ENCODE data around the gene TMEM192.
"Not testable (repeated sequence)": the region's sequence is repeated elsewhere in the genome, so short reads cannot be mapped to it uniquely, and the experiment has no call there.

Gene TMEM192

DNA sequence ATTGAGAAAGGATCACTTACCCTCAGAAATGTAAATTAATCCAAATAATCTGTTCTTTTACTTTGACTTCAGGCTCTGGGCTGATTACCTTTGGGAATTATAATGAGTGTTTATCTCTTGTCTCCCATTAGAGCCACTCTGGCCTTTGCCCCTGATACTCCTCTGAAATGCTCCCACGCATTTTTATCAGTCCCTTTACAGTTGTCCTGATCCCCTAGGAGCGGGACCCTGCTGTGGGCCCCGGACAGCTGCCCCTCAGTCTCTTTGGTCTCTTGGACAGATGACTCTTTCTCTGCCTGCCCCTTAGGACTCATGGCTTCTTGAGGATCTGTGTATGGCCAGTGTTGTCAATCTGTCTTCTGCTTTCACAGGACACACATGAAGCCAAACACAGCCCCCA is 60.0 kb downstream of the TMEM192 start:
- no peak overlapping the region for H3K9ac ChIP-seq (ENCODE audit: low read length)
- no peak overlapping the region for H3K27ac ChIP-seq (ENCODE audit: low read length)
- no peaks in the 10 kb centered on the region for H3K4me1 ChIP-seq (ENCODE audit: control insufficient read depth, low read depth, low read length)
- H3K27me3 ChIP-seq (ENCODE audit: control insufficient read depth, insufficient read depth, low read length), result no peaks in the 10 kb centered on the region
- no peak overlapping the region for H3K4me3 ChIP-seq (ENCODE audit: low read length)
- H3K9me3 ChIP-seq (ENCODE audit: control insufficient read depth, low read depth, low read length), result no peaks in the 10 kb centered on the region
- no peaks in the 10 kb centered on the region for H3K36me3 ChIP-seq (ENCODE audit: control insufficient read depth, low read depth, low read length)

DNA sequence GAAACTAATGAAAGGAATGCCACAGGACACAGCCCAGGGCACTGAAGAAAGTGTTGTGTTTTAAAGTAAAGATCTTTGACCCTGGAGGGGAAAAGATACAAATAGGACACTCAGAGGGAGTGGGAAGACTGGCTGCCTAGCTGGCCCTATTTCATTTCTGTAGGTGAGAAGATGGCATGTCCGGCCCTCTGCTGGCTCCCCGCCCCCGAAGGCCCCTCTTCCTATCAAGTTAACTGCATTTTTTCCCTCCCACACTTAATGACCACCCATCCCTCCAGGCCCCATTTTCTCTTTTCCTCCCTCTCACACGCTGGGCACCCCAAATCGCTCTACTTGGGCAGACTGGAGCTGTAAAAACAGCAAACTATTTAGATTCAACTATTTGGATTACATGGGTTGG is 64.5 kb downstream of the TMEM192 start:
- Histone ChIP-seq H3K27me3 (ENCODE audit: control insufficient read depth, insufficient read depth, low read length) (no peaks in the 10 kb centered on the region), H3K9ac (ENCODE audit: low read length) (no peak overlapping the region), H3K9me3 (ENCODE audit: control insufficient read depth, low read depth, low read length) (no peaks in the 10 kb centered on the region), H3K4me1 (ENCODE audit: control insufficient read depth, low read depth, low read length) (no peaks in the 10 kb centered on the region), H3K27ac (ENCODE audit: low read length) (no peak overlapping the region), H3K36me3 (ENCODE audit: control insufficient read depth, low read depth, low read length) (no peaks in the 10 kb centered on the region), H3K4me3 (ENCODE audit: low read length) (no peak overlapping the region)

DNA sequence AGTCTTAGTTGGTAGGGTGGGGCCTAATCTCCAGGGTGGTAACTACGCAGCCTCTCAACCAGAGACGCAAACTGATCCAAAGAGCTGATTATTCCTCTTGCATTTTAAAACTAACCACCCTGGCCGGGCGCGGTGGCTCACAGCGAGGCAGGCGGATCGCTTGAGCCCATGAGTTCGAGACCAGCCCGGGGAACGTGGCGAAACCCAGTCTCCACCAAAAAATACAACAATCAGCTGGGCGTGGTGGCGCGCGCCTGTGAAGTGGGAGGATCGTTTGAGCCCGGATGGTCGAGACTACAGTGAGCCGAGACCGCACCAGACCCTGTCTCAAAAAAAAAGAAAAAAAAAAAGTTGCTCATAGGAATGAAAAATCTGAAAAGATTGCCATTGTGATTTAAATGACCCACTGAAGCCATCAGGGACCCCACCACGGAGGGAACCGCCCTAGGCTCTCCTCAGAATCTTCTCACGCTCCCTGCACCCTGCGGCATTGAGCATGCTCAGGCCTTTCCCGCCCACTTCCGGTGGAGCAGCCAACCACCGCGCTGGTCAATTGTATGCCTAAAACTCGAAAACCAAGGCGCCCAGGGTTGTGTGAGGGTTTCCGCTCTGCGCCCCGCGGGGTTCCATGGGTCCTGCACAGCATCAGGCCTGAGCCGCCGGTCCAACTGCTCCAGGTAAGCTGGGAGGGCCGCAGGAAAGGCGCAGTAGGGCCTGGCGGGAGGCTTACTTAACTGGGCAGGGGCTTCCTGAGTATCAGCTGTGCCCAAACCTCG is 81.0 kb downstream of the TMEM192 start, which contains the start of gene TRIM60:
Gene TRIM60, plus strand, starts transcription at position 564 of the 776 bp plus-strand sequence. CDS start 8,074 bp downstream, outside the sequence.
- H3K4me1 ChIP-seq (ENCODE audit: control insufficient read depth, low read depth, low read length), result no peaks in the 10 kb centered on the region
- H3K27me3 ChIP-seq (ENCODE audit: control insufficient read depth, insufficient read depth, low read length), result no peaks in the 10 kb centered on the region
- H3K9ac ChIP-seq (ENCODE audit: low read length), result no peak within 1 kb of the TSS
- no peaks in the 10 kb centered on the region for H3K9me3 ChIP-seq (ENCODE audit: control insufficient read depth, low read depth, low read length)
- H3K36me3 ChIP-seq (ENCODE audit: control insufficient read depth, low read depth, low read length), result no peaks in the 10 kb centered on the region
- no peak within 1 kb of the TSS for H3K4me3 ChIP-seq (ENCODE audit: low read length)
- H3K27ac ChIP-seq (ENCODE audit: low read length), result no peak within 1 kb of the TSS

DNA sequence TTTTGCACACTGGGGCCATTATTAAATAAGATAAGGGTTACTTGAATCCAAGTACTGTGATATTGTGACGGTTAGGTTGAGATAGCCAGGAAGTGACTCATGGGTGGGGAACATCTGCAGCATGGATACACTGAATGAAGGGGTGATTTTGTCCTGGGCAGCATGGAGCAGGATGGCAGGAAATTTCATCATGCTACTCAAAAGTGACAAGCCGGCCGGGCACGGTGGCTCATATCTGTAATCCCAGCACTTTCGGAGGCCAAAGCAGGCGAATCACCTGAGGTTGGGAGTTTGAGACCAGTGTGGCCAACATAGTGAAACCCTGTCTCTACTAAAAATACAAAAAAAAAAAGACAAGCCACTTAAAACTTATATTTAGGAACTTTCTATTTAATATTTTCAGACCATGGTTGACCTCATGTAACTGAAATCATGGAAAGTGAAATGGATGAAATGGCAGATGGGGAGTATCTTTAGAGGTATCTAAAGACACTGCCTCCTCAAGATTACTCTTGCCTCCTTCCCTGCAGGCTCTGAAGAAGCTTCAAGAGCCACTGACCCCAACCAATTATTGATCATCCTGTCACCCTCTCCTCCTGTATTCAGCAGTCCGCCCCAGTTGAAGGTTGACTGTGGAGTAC is 84.8 kb downstream of the TMEM192 start:
- H3K4me1 ChIP-seq (ENCODE audit: control insufficient read depth, low read depth, low read length), result no peaks in the 10 kb centered on the region
- H3K4me3 ChIP-seq (ENCODE audit: low read length), result no peak overlapping the region
- H3K27me3 ChIP-seq (ENCODE audit: control insufficient read depth, insufficient read depth, low read length), result no peaks in the 10 kb centered on the region
- H3K27ac ChIP-seq (ENCODE audit: low read length), result no peak overlapping the region
- H3K9me3 ChIP-seq (ENCODE audit: control insufficient read depth, low read depth, low read length), result no peaks in the 10 kb centered on the region
- no peak overlapping the region for H3K9ac ChIP-seq (ENCODE audit: low read length)
- no peaks in the 10 kb centered on the region for H3K36me3 ChIP-seq (ENCODE audit: control insufficient read depth, low read depth, low read length)

DNA sequence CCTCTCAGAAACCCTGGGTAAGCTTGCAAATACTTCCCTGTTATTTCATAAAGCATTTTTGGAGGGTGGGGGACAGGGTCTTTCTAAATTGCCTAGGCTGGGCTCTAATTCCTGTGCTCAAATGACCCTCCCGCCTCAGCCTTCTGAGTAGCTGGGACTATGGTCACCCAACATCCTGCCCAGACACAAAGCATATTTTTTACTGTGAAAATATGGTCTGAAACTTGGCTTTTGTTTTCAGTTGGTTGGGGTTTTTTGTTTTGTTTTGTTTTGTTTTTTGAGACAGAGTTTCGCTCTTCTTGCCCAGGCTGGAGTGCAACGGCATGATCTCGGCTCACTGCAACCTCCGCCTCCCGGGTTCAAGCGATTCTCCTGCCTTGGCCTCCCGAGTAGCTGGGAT is 86.9 kb downstream of the TMEM192 start:
- H3K9ac ChIP-seq (ENCODE audit: low read length); H3K27ac ChIP-seq (ENCODE audit: low read length); H3K4me3 ChIP-seq (ENCODE audit: low read length); H3K4me1 ChIP-seq (ENCODE audit: control insufficient read depth, low read depth, low read length); H3K36me3 ChIP-seq (ENCODE audit: control insufficient read depth, low read depth, low read length); H3K9me3 ChIP-seq (ENCODE audit: control insufficient read depth, low read depth, low read length); H3K27me3 ChIP-seq (ENCODE audit: control insufficient read depth, insufficient read depth, low read length): not testable (repeated sequence)
